Measurements from ENCODE around the gene SYT14.

The SYT14 gene

GRCh38 chr1:210070531-210070930 is 132.5 kb downstream of the SYT14 start:
- TF ChIP-seq, protein P1, sequence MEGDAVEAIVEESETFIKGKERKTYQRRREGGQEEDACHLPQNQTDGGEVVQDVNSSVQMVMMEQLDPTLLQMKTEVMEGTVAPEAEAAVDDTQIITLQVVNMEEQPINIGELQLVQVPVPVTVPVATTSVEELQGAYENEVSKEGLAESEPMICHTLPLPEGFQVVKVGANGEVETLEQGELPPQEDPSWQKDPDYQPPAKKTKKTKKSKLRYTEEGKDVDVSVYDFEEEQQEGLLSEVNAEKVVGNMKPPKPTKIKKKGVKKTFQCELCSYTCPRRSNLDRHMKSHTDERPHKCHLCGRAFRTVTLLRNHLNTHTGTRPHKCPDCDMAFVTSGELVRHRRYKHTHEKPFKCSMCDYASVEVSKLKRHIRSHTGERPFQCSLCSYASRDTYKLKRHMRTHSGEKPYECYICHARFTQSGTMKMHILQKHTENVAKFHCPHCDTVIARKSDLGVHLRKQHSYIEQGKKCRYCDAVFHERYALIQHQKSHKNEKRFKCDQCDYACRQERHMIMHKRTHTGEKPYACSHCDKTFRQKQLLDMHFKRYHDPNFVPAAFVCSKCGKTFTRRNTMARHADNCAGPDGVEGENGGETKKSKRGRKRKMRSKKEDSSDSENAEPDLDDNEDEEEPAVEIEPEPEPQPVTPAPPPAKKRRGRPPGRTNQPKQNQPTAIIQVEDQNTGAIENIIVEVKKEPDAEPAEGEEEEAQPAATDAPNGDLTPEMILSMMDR (IDR thresholded peaks at IDR 0.05; ENCODE audit: low read depth, low read length) = no peak
- no peak overlapping the region for H3K4me3 ChIP-seq (replicated peaks in 1 of 2; ENCODE audit: low read depth in 2 of 2, low read length in 2 of 2)
- DNase-seq (ENCODE audit: low read depth in 2 of 2) = no peak

- TF ChIP-seq, protein P1 (IDR thresholded peaks at IDR 0.05; ENCODE audit: low read depth, low read length) = no peak
- peak in 1 of 2 donors; percentile 10 for DNase-seq (ENCODE audit: low read depth in 2 of 2)
- no peak overlapping the region for H3K4me3 ChIP-seq (replicated peaks in 1 of 2; ENCODE audit: low read depth in 2 of 2, low read length in 2 of 2)
These were observed 134.1 kb downstream of the SYT14 start for GRCh38 chr1:210072129-210072528.

DNA sequence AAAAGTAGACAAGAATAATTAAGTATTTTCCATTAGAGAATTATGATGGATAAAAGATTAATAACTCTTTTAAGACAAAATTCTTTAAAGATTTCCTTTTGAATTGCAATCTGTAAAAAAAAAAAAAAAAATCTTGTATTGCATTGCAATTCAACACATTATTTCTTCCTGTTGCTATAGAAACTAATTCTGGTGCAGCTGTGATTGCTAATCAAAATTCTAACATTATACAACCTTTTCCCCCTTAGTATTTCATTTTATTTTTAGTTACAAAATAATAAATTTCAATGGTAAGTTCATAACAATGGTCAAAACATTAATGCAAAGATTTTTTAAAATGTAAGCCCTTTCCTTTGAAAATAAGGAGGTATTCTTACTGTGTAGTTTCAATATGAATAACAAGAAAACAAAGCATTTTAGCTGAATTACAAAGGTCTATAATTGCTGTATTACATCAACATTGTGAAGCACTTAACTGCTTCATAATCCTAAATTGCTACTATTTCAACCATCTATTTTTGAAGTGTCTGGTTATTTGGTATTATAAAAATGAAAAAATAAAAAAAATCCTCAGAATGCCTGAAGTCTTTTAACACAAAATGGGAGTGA is 135.0 kb downstream of the SYT14 start:
- no peak overlapping the region for H3K4me3 ChIP-seq (replicated peaks in 1 of 2; ENCODE audit: low read depth in 2 of 2, low read length in 2 of 2)
- TF ChIP-seq, protein P1 (IDR thresholded peaks at IDR 0.05; ENCODE audit: low read depth, low read length) = no peak
- DNase-seq (ENCODE audit: low read depth in 2 of 2) = no peak

GRCh38 chr1:210074904-210075303 is 136.9 kb downstream of the SYT14 start:
- no peak for DNase-seq (ENCODE audit: low read depth in 2 of 2)
- TF ChIP-seq, protein P1 (IDR thresholded peaks at IDR 0.05; ENCODE audit: low read depth, low read length) = no peak
- H3K4me3 ChIP-seq (replicated peaks in 1 of 2; ENCODE audit: low read depth in 2 of 2, low read length in 2 of 2) = no peak overlapping the region

DNA sequence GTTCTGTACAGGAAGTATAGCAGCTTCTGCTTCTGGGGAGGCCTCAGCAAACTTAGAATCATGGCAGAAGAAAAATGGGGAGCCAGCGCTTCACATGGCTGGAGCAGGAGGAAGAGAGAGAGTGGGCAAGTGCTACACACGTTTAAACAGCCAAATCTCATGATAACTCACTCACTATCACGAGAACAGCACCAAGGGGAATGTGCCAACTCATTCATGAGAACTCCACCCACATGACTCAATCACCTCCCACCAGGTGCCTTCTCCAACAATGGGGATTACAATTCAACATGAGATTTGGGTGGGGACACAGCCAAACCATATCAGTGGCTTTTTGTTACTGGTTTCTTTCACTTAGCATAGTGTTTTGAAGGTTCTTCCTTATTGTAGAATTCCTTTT is 138.6 kb downstream of the SYT14 start:
- TF ChIP-seq, protein P1 (IDR thresholded peaks at IDR 0.05; ENCODE audit: low read depth, low read length) = no peak
- DNase-seq (ENCODE audit: low read depth in 2 of 2) = peak in 1 of 2 donors; percentile 20

DNA sequence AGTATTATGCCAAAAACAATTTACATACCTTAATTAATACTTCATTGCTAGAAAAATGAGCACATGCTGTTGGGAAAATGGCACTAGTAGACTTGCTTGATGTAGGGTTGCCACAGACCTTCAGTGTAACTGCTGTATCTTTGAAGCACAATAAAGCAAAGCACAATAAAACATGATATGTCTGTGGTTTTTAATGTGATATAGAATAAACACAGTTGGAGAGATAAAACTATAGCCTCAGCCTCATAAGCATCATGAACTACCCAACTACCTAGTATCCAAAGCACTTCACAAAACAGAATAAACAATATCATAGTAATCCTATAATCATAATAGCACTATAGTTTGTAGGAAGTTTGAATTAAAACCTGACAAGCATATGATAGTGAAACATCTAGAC is 143.5 kb downstream of the SYT14 start:
- H3K4me3 ChIP-seq (replicated peaks in 1 of 2; ENCODE audit: low read depth in 2 of 2, low read length in 2 of 2) = no peak overlapping the region
- TF ChIP-seq, protein P1 (IDR thresholded peaks at IDR 0.05; ENCODE audit: low read depth, low read length) = no peak
- DNase-seq (ENCODE audit: low read depth in 2 of 2) = no peak

More for the DNA sequence above, 138.6 kb downstream of the SYT14 start:
- no peak overlapping the region for H3K4me3 ChIP-seq (replicated peaks in 1 of 2; ENCODE audit: low read depth in 2 of 2, low read length in 2 of 2)

- TF ChIP-seq, protein P1 (IDR thresholded peaks at IDR 0.05; ENCODE audit: low read depth, low read length) = no peak
- DNase-seq (ENCODE audit: low read depth in 2 of 2) = no peak
- no peak overlapping the region for H3K4me3 ChIP-seq (replicated peaks in 1 of 2; ENCODE audit: low read depth in 2 of 2, low read length in 2 of 2)
These were observed 147.3 kb downstream of the SYT14 start for GRCh38 chr1:210085359-210085758.
